ENCODE results near the gene MYZAP. TPM values are rescaled to one million over a fixed set of nuclear protein-coding genes. Genes with fewer than 3 reads are reported as not detected.

MYZAP gene
- total RNA-seq, 1 experiment from 2014 or later, result 0.63 TPM

DNA sequence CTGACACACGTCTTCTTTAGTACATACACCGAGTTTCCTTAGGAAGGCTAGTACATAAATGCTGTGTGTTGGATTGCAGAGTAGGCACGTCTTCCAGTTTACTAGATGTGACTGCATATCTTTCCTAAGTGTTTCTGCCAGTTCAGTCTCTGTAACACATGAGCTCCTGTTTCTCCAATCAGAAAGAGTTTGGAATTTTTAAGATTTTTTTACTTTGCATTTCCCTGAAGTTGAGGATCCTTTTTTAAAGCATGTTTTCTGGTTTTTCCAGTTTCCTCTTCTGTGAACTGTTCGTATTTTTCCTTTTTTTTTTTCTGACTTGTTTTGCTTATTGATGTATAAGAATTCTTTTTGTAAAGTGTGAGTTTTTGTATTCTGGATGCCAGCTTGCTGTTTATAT, 107.3 kb downstream of the MYZAP start:
- H3K9ac ChIP-seq (ENCODE audit: extremely low read depth, insufficient read length, low read length), result no peak overlapping the region
- TF ChIP-seq CTCF (conservative IDR thresholded peaks at IDR 0.05), result no peak
- Mint-ChIP-seq H3K9me3 (no peaks in the 10 kb centered on the region), H3K27me3 (ENCODE audit: low read depth) (peaks cover 54% of the 10 kb centered on the region), H3K27ac (no peak overlapping the region; a peak in 1 of 7 replicates), H3K4me1 (peaks cover 0 to 2% of the 10 kb centered on the region in 2 experiments; a peak in 1 of 4 replicates), H3K4me3 (no peak overlapping the region), H3K36me3 (ENCODE audit: insufficient read depth in 1 of 3, low read depth in 3 of 3) (no peaks in the 10 kb centered on the region)
- H3K27ac ChIP-seq (ENCODE audit: insufficient read length, low read depth, low read length), result no peak overlapping the region
- no peak overlapping the region for H4K8ac ChIP-seq (replicated peaks; ENCODE audit: insufficient read length, low read depth, low read length)
- WGBS (ENCODE audit: extremely low coverage, insufficient read length, low lambda C conversion rate), result no CpG with 5 or more reads among the region's 4 CpGs
- no peak overlapping the region for H2BK120ac ChIP-seq (ENCODE audit: low read depth, low read length, poor library complexity, severe bottlenecking)
- H3K23ac ChIP-seq (ENCODE audit: insufficient read length, low read depth, low read length), result no peak overlapping the region
- H3K56ac ChIP-seq (ENCODE audit: insufficient read length, low read depth, low read length), result no peak overlapping the region
- H4K20me1 ChIP-seq (ENCODE audit: control insufficient read depth, insufficient read depth, insufficient read length), result no peaks in the 10 kb centered on the region
- H2AFZ ChIP-seq (ENCODE audit: low read length), result no peak overlapping the region
- no peak overlapping the region for H2AK5ac ChIP-seq (ENCODE audit: insufficient read length, low read length)
- no peak overlapping the region for H3K4ac ChIP-seq (ENCODE audit: low read depth, low read length)
- no peak overlapping the region for H3K4me2 ChIP-seq (ENCODE audit: insufficient read depth, insufficient read length, low read length)
- H2BK15ac ChIP-seq (ENCODE audit: low read depth, low read length), result no peak overlapping the region
- H3K23me2 ChIP-seq (ENCODE audit: insufficient read length, low read depth, low read length, poor library complexity, severe bottlenecking), result no peaks in the 10 kb centered on the region
- no peak overlapping the region for H4K5ac ChIP-seq (ENCODE audit: insufficient read length, low read depth, low read length)
- no peak overlapping the region for H3T11ph ChIP-seq (ENCODE audit: low read length)
- no peak overlapping the region for H2BK12ac ChIP-seq (ENCODE audit: insufficient read length, low read depth, low read length)
- H2BK20ac ChIP-seq (ENCODE audit: low read depth, low read length, poor library complexity, severe bottlenecking), result no peak overlapping the region
- no peak for DNase-seq
- H3K79me2 ChIP-seq (ENCODE audit: insufficient read depth, low read length), result no peaks in the 10 kb centered on the region
- no peaks in the 10 kb centered on the region for H3K79me1 ChIP-seq (ENCODE audit: insufficient read depth, low read depth, low read length, poor library complexity, severe bottlenecking)
- H3K18ac ChIP-seq (ENCODE audit: insufficient read length, low read depth, low read length), result no peak overlapping the region
- no peak overlapping the region for H2BK5ac ChIP-seq (ENCODE audit: insufficient read length, low read length)
- H4K91ac ChIP-seq (ENCODE audit: insufficient read length, low read depth, low read length), result no peak overlapping the region
- H3K9me3 ChIP-seq (ENCODE audit: control insufficient read depth, low read depth, low read length), result no peaks in the 10 kb centered on the region
- H3K14ac ChIP-seq (ENCODE audit: insufficient read depth, low read length), result no peak overlapping the region
- H3K4me1 ChIP-seq (ENCODE audit: insufficient read depth, low read length), result no peaks in the 10 kb centered on the region
- no peaks in the 10 kb centered on the region for H3K27me3 ChIP-seq (ENCODE audit: insufficient read depth, low read length)
